HG03066 (cell line): Measurements from ENCODE around the gene NOS1AP.
A peak's percentile ranks its signal among the peaks of the same experiment; 100 is the strongest.
"Not testable (repeated sequence)": the region's sequence is repeated elsewhere in the genome, so short reads cannot be mapped to it uniquely, and the experiment has no call there.

Source experiments
- ATAC-seq: cut with Tn5 transposase; IDR thresholded peaks from one replicate; pipeline ENCODE4 v1.9.1; 2021; ENCODE audit warnings: low read depth; ENCODE audit not compliant: unreplicated experiment

NOS1AP gene

DNA sequence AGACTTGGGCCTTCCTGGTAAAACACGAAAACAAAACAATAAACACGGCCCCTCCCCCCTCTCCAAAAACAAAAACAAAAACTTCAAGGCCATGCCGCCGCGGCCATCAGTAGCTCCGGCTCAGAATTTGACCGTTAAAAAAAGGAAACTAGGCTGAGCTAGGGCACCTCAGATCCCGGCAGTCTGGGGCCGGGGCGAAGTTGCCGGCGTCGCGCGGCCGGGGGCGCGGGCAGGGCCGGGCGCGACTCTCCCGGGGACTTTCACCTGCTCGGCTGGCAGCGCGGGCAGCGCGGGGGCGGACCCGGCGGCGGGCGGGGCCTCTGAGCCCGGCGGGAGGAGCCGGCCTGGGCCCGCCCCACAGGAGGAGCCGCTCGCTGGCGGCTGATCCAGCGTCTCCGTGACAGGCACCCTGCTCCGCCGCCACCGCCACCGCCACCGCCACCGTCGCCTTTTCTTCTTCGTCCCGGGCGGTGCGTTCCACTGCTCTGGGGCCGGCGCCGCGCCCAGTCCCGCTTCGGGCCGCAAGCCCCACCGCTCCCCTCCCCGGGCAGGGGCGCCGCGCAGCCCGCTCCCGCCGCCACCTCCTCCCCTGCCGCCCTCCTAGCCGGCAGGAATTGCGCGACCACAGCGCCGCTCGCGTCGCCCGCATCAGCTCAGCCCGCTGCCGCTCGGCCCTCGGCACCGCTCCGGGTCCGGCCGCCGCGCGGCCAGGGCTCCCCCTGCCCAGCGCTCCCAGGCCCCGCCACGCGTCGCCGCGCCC lies at the start of gene NOS1AP:
NOS1AP (plus strand) TSS at position 358 of the 760 bp plus-strand sequence. CDS start 487 bp downstream, outside the sequence.
- peak; percentile 99 for ATAC-seq

DNA sequence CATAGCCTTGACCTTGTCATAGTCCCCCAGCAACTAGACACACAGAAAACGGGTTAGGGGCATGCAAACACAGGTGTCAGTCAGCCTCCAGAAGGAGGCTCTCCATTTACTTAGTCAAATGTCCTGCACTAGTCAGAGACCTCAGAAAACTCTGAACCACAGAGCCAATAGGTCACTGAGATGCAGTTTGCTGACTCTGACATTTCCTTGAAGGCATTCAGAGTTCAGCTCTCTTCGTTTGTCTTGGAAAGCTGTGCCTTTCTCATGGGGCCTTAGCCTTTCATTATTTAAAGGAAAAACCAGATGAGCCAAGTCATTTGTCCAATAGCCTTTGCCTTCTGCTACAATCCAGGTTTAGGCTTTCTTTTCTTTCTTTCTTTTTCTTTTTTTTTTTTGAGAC lies 49.3 kb upstream of the NOS1AP start:
- ATAC-seq, result no peak

DNA sequence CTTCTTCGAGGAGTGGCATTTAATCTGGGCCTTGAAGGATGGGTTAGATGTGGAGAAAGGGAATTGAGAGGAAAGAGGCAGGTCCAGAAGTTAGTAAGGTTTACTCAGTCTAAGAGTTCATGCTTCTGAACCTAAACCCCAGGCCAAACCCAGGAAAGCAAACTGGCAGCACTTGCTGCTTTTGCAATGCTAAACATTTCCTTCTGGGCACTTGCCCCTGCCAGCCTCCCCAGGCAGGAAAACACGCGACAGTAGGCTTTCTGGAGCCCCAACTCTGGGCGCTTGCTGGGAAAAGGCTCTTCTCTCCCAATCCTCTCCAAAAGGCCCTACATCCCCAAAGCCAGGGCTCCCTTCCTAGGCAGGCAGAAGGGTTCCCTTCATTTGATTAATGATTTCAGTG lies 48.4 kb upstream of the NOS1AP start:
- ATAC-seq, result no peak

DNA sequence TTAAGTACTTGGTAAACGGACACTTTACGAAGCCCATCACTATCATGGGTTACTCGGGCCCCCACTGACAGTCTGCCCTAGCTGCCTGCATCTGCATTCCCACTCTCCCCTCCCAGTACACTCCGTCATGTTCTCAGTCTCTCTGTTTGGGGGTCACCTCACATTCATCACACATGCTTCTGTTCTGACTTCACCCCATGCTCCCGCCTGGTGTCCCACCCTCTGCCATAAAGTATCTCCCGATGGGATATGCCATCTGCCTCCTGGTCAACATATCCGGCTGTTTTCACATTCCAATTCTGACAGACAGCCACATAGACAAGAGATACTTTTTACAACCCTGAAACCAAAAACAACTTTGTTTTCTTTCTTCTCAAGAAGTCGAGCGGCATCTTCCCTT lies 46.9 kb upstream of the NOS1AP start:
- no peak for ATAC-seq

DNA sequence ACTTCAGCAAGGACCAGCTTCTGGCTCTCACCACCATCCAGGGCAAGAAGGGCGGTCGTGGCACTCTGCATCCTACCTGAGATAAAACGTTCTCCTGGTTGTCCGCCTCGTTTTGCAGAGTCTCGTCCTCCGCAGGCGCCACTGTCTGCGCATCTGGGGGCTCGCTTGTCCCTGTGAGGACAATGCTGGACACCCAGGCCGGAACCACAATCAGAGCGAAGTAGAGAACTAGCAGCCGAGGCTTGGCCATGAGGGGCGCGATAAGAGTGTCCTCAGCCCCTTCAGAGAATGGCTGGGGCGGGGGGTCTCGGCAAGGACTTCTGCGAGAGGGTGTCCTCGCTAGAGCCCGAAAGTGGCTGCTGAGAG lies 46.3 kb upstream of the NOS1AP start:
- ATAC-seq, result no peak

DNA sequence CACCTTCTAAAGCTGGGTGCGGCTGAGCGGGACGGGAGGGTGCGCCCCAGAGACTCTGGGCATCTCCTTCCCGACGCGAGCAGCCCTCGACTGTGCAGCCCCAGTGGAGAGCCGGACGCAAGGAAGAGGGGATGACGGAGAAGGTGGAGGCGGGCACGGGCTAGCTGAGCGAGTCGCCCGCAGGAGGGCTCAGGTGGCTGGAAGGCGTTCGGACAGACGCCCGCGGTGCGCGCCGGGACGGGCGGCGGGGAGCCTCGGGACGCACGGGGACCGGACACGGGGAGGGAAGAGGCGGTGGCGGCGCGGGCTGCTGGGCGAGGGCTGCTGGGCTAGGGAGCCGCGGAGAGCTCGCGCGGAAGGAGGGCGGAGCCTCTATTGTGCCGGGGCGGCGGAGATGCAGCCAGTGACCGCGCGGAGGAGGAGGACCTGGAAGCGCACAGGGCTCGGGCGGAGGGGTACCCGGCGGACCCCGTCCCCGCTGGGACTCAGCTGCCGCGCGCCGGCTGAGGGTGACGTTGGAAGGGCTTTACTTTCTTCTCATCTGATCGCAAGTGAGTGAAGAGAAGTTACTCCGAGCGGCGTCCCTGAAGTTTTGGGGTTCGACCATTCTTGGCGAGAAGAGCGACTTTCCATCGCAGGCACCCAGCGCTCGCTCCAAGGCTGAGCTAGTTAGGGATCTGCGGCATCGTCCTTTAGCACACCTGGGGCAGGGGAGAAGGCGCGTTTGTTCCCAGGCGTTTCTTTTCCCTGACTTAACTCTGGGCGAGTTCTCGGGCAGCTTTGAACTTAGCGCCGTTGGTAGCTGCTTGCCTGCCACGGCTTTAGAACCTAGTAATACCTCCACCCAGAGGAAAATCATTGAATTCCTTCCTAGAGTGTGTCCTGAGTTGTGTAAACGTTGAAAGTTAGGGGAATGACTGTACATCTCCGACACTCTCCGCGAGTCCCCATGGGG lies 45.7 kb upstream of the NOS1AP start, which contains the start of gene OLFML2B:
OLFML2B (minus strand) TSS at position 323 of the 955 bp plus-strand sequence. CDS start 439 bp downstream, outside the sequence.
- ATAC-seq, result peak; percentile 66

DNA sequence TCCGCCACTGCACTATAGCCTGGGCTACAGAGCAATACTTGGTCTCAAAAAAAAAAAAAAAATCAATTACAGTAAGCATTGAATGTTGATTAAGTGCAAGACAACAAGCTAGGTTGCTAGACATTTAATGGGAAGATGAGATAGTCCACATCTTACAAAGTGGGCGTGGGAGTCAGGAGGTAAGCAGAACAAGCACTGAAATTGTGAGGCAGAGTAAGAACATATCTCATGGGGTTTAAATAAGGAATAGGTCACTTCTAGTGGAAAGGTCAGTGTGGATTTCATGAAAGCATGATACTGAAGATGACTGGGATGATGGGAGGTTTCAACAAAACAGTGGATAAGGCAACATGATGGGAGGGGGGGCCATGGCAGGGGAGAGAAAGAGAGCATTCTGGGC lies 44.0 kb upstream of the NOS1AP start:
- no peak for ATAC-seq

DNA sequence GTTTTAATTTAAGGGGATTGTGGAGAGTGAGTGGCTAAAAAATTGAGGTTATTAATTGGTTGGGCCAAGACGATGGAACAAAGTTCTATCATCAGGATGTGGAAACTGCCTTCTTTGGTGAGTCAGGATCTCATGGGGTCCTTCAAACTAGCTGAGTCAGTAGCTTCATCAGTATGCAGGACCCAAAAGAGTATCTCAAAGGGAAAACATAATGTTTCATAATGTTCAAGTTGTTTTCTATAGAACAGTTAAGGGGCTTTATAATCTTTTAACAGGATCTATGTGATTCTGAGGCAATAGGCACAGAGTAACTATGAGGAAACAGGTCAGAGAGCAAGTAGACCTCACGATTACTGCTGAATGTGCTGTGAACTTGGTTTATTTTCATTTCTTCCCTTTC lies 42.6 kb upstream of the NOS1AP start:
- ATAC-seq, result no peak

DNA sequence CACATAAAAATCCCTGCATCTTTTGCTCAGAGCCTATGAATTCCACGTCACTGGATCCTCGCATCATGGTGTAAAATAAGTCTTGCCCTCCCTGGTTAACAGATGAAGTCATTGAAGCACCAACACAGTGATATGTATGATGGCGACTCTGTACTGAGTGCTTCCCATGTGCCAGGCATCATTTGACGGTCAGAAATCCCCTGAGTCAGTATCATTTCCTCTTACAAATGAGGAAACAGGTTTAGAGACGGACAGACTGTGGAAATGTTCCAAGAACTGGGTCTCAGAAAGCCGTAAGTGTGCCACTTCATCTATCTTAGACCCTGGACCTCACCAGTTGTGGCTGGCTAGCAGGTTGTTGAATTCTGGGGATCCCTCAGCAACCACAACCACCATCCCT lies 40.8 kb upstream of the NOS1AP start:
- no peak for ATAC-seq

DNA sequence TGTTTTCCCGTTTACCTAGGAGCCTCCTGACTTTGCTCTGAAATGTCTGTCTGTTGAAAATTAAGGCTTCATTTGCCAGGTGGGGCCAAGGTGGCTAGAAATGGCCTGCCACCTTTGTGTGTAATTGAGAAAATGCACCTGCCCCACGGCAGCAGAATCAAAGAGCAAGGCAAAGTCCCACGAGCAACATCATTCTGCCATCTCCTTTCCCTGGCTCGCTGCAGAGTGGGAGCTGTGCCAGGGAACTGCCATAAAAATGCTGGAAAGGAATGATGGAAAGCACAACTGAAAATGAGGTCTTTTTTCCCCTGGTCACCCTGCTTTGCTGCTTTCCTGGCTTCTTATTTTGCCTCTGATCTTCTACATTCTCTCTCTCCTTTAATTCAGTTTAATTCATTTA lies 40.3 kb upstream of the NOS1AP start:
- ATAC-seq, result no peak

DNA sequence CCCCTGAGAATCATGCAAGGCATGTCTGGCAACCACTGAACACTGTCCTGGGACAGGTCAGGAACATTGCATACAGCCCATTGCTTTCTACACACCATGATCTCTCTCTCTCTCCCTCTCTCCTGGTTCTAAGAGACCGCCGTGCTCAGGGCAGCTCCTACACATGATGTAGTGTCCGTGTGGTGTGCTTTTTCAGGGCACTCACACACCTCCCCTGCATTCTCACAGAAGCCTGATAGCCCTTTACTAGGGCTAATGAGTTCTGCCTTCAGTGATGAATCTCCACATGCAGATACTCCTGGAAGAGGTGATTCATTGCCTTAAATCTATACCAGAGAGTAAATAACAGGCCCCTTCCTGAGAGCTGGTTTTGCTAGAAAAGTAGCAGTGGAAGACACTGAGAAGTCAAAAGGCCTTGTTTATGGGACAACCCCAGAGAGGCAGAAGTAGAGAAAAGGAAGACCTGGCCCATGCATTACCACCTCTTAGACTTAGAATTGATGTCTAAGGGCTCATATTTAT lies 38.7 kb upstream of the NOS1AP start:
- no peak for ATAC-seq

DNA sequence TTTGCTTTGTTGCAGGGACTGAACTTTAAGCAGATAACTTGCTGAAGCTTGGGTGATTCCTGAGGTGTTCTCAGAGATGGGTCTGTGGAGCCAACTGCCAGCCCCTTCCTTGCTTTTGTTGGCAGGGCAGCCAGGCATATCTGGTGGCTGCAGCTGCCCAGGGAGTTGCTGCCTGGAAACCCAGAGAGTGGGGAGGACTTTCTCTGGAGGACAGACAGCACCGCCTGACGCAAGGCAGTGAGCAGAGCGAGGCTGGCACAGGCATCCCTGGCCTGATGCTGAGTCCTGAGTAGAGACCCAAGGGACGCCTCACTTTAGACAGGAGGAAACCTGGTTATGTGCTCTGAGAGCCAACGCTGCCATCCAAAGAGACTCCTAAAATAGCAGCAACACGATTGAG lies 36.1 kb upstream of the NOS1AP start:
- no peak for ATAC-seq

DNA sequence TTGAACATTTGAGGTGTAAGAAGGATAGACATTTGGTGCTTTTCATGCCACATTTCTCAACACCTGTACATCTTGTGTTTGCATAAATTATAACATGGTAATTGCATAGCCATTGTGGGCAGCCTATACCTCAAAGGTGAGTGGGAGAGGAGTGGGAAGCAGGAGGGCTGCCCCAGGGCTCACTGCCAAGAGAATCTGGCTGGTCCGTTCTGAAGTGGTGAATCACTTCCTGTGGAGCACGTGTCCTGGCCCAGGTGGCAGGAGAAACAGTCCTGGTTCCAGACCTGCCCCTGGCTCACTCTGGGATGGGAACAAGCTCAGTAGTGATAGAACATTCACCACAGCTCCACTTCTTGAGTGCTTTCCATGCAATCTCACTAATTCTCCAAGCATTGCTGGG lies 34.2 kb upstream of the NOS1AP start:
- no peak for ATAC-seq

DNA sequence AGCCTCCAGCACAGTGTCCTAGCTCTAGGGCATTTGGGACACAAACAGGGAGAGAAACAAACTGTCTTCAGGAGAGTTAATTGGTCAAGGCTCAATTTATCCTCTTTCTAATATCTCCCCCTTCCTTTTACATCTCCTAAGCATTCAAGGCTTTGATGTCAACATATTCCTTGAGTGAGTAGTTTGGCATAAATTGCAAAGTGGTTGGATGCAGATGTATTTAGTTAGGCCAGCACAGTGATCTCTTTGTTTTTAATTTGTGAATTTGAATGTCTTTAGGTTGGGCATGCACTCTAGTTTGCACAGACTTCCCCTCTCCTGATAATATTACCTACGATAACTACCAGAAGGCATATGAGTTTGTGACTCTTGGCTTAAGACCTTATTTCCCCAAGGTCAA lies 33.3 kb upstream of the NOS1AP start:
- ATAC-seq, result no peak

DNA sequence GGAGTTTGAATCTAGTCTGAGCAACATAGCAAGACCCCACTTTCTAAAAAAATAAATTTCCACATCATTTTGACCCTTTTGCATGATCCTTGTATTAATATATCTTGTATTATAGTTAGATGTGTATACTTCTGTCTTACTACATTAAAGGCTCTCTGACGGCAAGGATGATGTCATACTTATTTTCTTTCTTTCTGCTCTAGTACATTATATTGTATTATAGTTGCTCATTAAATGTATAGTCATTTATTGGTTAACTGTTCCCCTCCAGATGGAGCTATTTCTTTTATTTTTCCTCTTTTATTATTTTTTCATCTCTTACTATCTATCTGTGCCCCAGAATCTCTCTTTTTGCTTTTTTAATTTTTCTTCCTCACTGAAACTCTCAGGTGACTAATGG lies 30.9 kb upstream of the NOS1AP start:
- no peak for ATAC-seq

DNA sequence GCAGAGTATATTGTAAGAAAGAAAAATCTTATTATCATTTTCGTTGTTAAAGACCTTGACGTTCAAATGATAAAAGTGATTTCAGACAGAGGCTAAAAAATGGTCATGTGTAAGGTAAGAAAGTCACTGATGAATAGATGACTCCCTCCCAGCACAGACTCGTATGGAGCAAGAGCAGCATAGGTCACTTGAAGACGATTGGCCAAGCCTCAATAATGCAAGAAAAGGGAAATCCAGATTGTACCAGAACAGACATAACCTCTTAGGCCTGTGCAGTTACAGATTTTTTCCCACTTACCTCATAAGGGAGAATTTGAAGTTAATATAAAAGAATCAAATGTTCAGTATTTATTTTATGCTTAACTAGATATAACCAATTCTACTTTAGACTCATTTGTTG lies 29.5 kb upstream of the NOS1AP start:
- no peak for ATAC-seq

DNA sequence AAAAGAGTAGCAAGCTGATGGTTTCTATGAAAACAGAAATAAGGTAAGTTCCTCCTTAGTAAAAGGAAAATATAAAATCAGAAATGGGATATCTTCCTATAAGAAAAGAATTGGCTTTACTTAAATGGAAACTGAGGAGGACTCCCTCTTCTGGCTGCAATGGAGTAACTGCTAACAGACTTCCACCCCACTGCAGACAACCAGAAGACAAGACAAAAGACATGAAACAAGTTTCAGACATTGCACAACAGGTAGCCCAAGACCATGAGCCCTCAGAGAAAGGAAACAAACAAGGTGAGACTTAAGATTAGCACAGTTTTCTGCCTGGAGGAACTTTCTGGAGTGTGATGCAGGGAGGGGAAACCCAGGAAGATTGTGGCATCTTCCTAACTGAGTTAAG lies 28.8 kb upstream of the NOS1AP start:
- ATAC-seq, result no peak

DNA sequence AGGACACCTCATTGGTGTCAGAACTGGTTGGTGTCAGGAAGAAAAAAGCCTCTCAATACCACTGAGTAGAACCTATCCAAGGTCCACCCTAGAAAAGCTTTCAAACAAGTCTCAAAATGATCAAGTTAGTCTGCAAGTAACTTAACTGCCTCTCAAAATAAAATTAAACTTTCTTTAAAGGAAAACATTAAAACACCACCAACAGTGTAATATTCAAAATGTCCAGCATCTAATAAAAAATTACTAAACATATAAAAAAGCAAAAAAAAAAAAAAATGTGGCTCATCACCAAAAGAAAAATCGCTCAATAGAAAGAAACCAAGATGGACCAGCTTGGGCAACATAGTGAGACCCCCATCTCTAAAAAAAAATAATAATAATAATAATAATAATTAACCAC lies 27.1 kb upstream of the NOS1AP start:
- no peak for ATAC-seq

DNA sequence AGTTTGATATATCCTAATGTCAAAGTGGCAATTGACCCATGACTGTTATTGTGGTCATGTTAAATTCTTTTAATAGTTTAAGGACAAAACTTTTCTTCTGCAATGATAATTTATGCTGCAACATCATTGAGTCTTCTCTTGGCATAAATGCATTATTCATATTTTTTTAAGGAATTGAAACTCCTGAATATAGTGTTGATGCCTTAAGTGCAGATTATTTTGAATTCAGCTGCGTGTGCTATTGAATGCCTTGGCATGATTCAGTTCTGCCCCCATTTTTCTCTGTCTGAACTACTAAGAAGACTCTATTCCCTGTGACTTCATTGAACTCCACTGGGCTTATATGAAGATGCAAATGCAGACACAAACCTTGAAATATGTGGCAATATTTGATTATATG lies 22.6 kb upstream of the NOS1AP start:
- ATAC-seq, result no peak

DNA sequence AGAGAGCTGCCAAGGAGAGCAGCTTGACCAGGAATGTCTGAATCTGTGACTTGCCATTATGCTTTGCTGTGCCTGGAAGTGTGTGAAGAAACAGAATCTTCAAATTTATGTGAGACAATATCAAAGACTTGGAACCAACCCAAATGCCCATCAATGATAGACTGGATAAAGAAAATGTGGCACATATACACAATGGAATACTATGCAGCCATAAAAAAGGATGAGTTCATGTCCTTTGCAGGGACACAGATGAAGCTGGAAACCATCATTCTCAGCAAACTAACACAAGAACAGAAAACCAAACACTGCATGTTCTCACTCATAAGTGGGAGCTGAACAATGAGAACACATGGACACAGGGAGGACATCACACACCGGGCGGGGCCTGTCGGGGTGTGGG lies 15.5 kb upstream of the NOS1AP start:
- not testable (repeated sequence) for ATAC-seq

DNA sequence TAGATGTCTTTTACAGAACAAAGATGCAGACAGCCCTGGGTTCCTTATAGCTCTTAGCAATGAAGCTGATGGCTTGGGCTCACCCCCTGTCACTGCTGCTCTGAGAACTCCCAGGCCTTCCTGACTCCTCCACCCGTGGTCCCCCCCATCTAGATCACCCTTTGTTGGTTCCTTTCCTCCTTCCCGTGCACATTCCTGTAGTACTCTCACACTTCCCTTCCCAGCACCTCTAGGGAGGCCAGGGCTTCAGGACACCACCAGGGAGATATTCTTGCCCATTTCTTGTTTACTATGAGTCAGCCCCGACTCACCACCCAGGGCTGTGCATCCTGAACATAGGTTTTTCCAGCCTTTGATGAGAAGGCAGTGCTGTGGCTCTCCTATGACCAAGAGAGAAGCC lies 14.4 kb upstream of the NOS1AP start:
- ATAC-seq, result no peak
